ENCODE results near the gene RUFY2.
A peak's percentile ranks its signal among the peaks of the same experiment; 100 is the strongest.

The RUFY2 gene

GRCh38 chr10:68346774-68347173 lies 60.3 kb downstream of the RUFY2 start:
- no peak for DNase-seq (ENCODE audit: extremely low read depth, low read depth)
- no peak overlapping the region for H3K4me3 ChIP-seq (replicated peaks; ENCODE audit: low read depth, low read length)
- TF ChIP-seq, protein P1, sequence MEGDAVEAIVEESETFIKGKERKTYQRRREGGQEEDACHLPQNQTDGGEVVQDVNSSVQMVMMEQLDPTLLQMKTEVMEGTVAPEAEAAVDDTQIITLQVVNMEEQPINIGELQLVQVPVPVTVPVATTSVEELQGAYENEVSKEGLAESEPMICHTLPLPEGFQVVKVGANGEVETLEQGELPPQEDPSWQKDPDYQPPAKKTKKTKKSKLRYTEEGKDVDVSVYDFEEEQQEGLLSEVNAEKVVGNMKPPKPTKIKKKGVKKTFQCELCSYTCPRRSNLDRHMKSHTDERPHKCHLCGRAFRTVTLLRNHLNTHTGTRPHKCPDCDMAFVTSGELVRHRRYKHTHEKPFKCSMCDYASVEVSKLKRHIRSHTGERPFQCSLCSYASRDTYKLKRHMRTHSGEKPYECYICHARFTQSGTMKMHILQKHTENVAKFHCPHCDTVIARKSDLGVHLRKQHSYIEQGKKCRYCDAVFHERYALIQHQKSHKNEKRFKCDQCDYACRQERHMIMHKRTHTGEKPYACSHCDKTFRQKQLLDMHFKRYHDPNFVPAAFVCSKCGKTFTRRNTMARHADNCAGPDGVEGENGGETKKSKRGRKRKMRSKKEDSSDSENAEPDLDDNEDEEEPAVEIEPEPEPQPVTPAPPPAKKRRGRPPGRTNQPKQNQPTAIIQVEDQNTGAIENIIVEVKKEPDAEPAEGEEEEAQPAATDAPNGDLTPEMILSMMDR (IDR thresholded peaks at IDR 0.05; ENCODE audit: low read depth, low read length, missing control alignments): no peak

DNA sequence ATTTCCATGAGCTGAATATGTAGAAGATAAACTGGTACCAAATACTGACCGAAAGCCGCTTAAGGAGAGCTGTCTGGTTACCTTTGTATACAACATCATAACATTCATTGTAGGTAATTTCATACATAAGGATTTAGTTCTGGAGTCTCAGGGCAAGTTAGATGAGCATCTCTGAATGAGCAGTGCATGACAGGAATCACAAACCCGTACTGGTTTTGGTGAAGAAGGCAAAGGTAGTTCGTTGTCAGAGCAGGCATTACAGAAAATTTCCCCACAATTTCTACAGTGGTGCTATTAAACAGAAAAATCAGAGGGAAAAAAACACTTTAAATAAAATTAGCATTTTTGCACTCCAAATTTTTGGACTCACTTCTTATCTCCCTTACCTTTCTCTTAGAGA lies 61.5 kb downstream of the RUFY2 start:
- no peak for DNase-seq (ENCODE audit: extremely low read depth, low read depth)
- H3K4me3 ChIP-seq (replicated peaks; ENCODE audit: low read depth, low read length): no peak overlapping the region
- TF ChIP-seq, protein P1 (IDR thresholded peaks at IDR 0.05; ENCODE audit: low read depth, low read length, missing control alignments): no peak

- DNase-seq (ENCODE audit: extremely low read depth, low read depth): no peak
- TF ChIP-seq, protein P1 (IDR thresholded peaks at IDR 0.05; ENCODE audit: low read depth, low read length, missing control alignments): no peak
Observed at GRCh38 chr10:68342909-68343516, 64.1 kb downstream of the RUFY2 start.

DNA sequence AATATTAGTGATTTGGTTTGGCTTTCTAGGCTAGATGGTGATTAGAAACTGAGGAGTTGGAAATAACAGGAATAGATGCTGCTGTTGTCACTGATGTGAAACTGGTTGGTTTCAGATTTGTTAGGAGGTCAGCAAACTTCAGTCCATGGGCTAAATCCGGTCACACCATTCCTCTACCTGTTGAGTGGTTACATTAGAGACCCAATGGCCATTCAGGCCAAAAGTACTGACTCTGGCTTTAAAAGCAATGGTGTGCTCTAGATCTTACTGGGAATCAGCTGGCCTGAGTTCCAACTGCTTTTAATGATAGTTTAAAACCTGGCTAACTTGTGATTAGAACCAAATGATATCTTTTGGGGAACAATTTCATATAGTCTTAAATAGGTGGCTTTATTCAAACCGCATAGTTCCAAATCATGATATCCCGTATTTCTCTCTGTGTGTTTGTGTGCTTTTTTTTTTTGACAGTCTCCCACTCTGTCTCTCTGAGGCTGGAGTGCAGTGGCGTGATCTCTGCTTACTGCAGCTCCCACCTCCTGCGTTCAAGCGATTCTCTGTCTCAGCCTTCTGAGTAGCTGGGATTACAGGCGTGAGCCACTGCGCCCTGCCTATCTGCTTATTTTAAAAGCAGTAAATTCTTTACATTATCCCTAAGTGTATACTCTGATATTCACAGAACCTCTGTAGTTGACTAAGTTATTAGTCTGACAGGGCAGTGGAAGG lies 66.6 kb downstream of the RUFY2 start:
- TF ChIP-seq, protein P1 (IDR thresholded peaks at IDR 0.05; ENCODE audit: low read depth, low read length, missing control alignments): no peak
- no peak overlapping the region for H3K4me3 ChIP-seq (replicated peaks; ENCODE audit: low read depth, low read length)
- DNase-seq (ENCODE audit: extremely low read depth, low read depth): no peak

More at GRCh38 chr10:68342909-68343516, 64.1 kb downstream of the RUFY2 start:
- no peak overlapping the region for H3K4me3 ChIP-seq (replicated peaks; ENCODE audit: low read depth, low read length)

GRCh38 chr10:68336754-68337351 lies 70.2 kb downstream of the RUFY2 start:
- no peak for DNase-seq (ENCODE audit: extremely low read depth, low read depth)
- TF ChIP-seq, protein P1 (IDR thresholded peaks at IDR 0.05; ENCODE audit: low read depth, low read length, missing control alignments): no peak
- peak overlapping the region; percentile 4; the same call in 1 of the 2 replicates for H3K4me3 ChIP-seq (replicated peaks; ENCODE audit: low read depth, low read length)

DNA sequence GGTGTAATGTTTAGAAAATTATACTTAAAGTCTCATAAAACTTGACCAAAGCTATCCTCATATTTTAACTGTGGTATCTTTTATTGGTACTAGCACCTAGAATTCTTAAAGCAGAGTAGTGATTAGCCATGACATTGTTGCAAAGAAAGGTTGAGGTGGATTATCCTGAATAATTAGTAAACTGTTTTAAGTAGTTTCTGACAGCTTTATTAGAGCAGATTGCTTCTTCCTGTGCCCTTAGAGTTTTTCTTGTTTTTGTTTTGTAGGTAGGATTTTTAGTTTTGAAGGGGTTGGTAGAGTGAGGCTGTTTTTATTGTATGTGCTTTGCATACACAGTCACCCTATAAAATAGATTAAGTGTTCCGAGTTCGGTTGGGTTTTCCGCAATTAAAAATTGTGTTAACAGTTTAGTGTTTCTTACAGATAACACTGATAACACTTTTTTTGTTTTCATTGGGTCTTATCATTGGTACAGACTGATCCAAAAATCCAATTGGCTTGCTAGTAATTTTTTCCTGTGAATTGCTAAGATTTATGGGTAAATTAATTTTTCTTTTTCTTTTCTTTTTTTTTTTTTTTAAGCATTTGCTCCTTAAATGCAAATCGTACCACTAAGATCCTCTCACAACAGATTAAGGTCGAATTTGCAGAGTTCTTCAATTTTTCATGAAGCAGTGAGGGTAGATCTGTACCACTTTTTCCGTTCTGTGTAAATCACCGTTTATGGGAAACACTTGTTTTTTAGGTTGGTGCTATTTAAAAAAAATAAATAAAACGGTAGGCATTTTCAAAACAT lies 72.2 kb downstream of the RUFY2 start:
- no peak for DNase-seq (ENCODE audit: extremely low read depth, low read depth)
- TF ChIP-seq, protein P1 (IDR thresholded peaks at IDR 0.05; ENCODE audit: low read depth, low read length, missing control alignments): no peak
- peak overlapping the region; percentile 80 for H3K4me3 ChIP-seq (replicated peaks; ENCODE audit: low read depth, low read length)
